GM23338 (cell line): ENCODE measurements around the gene CPLANE2.
"Not testable (repeated sequence)": the region's sequence is repeated elsewhere in the genome, so short reads cannot be mapped to it uniquely, and the experiment has no call there.

Experiments used
- EZH2 ChIP-seq: fragments of 200-600 bp; sonication (generic); IDR thresholded peaks from one replicate; pipeline ENCODE4 v1.8.0; 2017; ENCODE audit warnings: antibody characterized with exemption, mild to moderate bottlenecking, low read depth; ENCODE audit not compliant: unreplicated experiment
- POLR2AphosphoS5 ChIP-seq: IDR thresholded peaks from 2 replicates; pipeline ENCODE4 v1.6.1; 2016; ENCODE audit warnings: antibody characterized with exemption, low read depth
- TF ChIP-seq, protein P1 (sequence below), 2 experiments: fragments of 200-600 bp in 1 of 2; sonication (generic) in 1 of 2; conservative IDR thresholded peaks; 2 replicates each; pipeline versions ENCODE4 v1.5.1 to v1.6.1; 2016 to 2017; ENCODE audit warnings: antibody characterized with exemption in 2 of 2, low read depth in 2 of 2, mild to moderate bottlenecking in 2 of 2, moderate library complexity in 1 of 2
- TF ChIP-seq, protein P2 (sequence below): IDR thresholded peaks from one replicate; pipeline ENCODE4 v1.6.1; 2018; ENCODE audit warnings: antibody characterized with exemption; ENCODE audit not compliant: unreplicated experiment
- TF ChIP-seq, protein P3 (sequence below): IDR thresholded peaks from 2 replicates; pipeline ENCODE4 v1.6.1; 2016; ENCODE audit warnings: antibody characterized with exemption

DNA sequence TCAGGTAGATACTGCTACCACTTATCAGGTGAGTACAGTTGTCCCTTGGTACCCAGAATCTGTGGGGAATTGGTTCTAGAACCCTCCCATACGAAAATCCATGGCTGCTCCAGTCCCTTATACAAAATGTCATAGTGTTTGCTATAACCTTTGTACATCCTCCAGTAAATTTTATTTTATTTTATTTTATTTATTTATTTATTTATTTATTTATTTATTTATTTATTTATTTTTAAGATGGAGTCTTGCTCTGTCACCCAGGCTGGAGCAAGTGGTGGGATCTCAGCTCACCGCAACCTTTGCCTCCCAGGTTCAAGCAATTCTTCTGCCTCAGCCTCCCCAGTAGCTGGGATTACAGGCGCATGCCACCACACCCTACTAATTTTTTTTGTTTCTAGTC, 23.4 kb downstream of the CPLANE2 start:
- not testable (repeated sequence) for TF ChIP-seq EZH2, POLR2AphosphoS5
- TF ChIP-seq, protein P1, sequence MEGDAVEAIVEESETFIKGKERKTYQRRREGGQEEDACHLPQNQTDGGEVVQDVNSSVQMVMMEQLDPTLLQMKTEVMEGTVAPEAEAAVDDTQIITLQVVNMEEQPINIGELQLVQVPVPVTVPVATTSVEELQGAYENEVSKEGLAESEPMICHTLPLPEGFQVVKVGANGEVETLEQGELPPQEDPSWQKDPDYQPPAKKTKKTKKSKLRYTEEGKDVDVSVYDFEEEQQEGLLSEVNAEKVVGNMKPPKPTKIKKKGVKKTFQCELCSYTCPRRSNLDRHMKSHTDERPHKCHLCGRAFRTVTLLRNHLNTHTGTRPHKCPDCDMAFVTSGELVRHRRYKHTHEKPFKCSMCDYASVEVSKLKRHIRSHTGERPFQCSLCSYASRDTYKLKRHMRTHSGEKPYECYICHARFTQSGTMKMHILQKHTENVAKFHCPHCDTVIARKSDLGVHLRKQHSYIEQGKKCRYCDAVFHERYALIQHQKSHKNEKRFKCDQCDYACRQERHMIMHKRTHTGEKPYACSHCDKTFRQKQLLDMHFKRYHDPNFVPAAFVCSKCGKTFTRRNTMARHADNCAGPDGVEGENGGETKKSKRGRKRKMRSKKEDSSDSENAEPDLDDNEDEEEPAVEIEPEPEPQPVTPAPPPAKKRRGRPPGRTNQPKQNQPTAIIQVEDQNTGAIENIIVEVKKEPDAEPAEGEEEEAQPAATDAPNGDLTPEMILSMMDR (conservative IDR thresholded peaks at IDR 0.05; ENCODE audit: low read depth in 2 of 2), result not testable (repeated sequence)
- TF ChIP-seq, protein P2, sequence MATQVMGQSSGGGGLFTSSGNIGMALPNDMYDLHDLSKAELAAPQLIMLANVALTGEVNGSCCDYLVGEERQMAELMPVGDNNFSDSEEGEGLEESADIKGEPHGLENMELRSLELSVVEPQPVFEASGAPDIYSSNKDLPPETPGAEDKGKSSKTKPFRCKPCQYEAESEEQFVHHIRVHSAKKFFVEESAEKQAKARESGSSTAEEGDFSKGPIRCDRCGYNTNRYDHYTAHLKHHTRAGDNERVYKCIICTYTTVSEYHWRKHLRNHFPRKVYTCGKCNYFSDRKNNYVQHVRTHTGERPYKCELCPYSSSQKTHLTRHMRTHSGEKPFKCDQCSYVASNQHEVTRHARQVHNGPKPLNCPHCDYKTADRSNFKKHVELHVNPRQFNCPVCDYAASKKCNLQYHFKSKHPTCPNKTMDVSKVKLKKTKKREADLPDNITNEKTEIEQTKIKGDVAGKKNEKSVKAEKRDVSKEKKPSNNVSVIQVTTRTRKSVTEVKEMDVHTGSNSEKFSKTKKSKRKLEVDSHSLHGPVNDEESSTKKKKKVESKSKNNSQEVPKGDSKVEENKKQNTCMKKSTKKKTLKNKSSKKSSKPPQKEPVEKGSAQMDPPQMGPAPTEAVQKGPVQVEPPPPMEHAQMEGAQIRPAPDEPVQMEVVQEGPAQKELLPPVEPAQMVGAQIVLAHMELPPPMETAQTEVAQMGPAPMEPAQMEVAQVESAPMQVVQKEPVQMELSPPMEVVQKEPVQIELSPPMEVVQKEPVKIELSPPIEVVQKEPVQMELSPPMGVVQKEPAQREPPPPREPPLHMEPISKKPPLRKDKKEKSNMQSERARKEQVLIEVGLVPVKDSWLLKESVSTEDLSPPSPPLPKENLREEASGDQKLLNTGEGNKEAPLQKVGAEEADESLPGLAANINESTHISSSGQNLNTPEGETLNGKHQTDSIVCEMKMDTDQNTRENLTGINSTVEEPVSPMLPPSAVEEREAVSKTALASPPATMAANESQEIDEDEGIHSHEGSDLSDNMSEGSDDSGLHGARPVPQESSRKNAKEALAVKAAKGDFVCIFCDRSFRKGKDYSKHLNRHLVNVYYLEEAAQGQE, result not testable (repeated sequence)
- TF ChIP-seq, protein P3, sequence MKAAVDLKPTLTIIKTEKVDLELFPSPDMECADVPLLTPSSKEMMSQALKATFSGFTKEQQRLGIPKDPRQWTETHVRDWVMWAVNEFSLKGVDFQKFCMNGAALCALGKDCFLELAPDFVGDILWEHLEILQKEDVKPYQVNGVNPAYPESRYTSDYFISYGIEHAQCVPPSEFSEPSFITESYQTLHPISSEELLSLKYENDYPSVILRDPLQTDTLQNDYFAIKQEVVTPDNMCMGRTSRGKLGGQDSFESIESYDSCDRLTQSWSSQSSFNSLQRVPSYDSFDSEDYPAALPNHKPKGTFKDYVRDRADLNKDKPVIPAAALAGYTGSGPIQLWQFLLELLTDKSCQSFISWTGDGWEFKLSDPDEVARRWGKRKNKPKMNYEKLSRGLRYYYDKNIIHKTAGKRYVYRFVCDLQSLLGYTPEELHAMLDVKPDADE, result not testable (repeated sequence)
